ENCODE results near the gene AGAP2.
"Not testable (repeated sequence)": the region's sequence is repeated elsewhere in the genome, so short reads cannot be mapped to it uniquely, and the experiment has no call there.

Gene AGAP2

DNA sequence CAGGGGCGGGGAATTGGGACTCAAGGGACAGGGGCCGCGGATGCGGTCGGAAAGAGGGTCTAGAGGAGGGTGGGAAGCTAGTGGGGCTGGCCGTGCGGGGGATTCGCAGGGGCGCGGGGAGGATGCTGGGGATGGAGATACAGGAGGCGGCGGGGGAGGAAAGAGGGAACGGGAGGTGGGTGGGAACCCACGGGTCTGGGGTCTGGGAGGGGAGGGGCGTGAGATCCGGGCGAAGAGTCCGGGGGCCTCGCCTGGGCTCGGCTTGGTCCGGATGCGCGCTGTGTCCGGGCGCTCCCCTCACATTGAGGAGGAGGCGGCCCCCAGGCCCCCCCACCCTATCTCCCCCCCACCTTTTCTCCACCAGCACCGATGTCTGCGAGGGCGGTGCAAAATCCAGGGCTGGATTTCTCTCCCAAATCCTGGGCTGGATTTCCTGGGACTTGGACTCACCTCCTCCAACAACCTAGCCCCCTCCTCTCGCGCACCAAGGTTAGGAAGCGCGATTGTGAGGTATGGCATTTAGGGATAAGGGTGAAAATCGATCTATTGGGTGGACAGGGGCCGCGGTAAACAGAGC lies at the start of gene AGAP2:
Gene AGAP2 (minus strand): TSS at position 82 of the 577 bp plus-strand sequence. CDS start 496 bp downstream, outside the sequence.
- DNase-seq = peak; percentile 52

DNA sequence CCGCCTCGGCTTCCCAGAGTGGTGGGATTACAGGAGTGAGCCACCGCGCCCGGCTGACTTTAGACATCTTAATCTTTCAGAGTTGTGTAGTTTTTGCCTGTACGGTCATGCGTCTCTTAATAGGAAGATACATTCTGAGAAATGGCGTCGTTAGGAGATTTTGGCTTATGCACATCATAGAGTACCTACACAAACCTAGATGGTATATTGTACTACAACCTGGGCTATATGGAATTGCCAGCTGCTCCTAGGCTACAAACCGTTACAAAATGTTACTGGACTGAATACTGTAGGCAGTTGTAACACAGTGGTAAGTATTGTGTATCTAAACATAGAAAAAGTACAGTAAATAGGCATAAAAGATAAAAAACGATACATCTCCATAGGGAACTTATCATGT lies 45.3 kb upstream of the AGAP2 start:
- DNase-seq = no peak

DNA sequence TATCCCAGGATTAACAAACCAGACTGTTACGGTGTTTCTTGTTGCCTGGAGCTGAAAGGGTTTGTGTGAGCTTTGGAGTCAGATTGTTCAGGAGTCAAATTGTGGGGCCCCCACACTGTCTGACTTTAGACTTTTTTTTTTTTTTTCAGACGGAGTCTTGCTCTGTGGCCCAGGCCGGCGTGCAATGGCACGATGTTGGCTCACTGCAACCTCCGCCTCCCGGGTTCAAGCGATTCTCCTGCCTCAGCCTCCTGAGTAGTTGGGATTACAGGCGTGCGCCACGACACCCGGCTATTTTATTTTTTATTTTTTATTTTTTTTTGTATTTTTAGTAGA lies 44.9 kb upstream of the AGAP2 start:
- no peak for DNase-seq

DNA sequence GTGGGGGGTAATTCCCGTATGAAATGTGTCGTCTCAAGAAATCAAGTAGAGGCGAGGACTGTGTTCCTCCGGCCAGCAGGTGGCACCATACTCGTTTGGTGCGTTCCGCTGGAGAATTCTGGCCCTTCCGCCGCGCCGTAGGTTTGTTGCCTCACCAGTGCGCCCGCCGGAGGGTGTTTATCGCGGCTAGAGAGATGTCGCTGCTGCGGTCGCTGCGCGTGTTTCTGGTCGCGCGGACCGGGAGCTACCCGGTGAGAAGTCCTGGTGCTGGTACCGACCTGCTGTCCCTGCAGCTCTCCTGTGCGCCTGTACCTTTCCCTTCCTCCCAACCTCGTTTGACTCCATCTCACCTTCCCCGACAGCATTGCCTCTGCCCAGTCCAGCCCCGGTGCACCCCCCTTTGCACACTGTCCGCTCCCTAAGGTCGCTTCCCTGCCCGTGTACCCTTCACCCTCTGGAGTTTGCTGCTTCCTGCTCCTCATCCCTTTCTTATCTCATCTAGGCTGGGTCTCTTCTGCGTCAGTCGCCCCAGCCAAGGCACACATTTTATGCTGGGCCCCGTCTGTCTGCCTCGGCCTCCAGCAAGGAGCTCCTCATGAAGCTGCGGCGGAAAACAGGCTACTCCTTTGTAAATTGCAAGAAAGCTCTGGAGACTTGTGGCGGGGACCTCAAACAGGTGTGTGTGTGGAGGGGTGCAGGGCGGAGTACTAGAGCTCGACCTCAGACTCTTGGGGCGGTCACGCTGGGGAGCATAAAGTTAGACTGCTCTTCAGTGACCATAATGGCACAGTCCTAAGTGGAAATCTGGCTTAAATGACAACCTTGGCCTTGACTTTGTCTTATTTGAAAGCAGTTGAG lies 44.3 kb upstream of the AGAP2 start, which contains the start of gene TSFM:
Gene TSFM (plus strand): TSS at position 180 of the 858 bp plus-strand sequence. CDS start 15 bp downstream, at position 195.
- DNase-seq = peak; percentile 92

DNA sequence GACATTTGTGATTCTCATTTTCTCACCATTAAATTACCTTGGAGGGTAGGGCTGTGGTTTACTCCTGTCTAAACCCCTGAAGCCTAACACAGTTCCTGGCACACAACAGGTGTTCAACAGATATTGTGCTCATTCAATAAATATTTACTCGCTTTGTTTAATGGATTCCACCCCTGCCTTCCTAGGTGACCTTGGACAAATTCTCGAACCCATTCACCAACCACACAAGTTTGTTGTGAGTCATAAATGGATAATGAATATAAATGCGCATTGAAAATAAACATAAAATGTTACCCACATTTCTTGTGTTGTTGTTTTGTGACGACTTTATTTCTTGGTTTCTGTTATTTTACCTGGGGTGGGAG lies 43.7 kb upstream of the AGAP2 start:
- DNase-seq = no peak

DNA sequence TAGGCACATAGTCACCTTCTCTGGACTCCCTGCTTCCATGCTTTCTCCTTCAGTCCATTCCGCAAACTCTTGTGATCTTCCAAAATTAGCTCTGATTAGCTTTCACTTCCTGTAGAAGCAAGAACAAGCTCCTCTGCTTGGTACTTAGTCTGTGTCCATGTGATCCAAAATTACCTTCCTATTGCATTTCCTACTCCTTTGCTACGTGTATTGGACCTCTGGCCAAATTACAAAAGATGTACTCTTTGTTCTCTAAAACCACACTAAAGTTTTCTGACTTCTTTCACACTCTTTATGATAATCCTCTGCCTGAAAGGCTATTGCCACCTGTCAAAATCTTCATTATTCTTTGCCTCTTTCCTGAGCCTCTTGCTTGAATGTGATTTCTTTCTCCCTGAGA lies 43.3 kb upstream of the AGAP2 start:
- DNase-seq = no peak

DNA sequence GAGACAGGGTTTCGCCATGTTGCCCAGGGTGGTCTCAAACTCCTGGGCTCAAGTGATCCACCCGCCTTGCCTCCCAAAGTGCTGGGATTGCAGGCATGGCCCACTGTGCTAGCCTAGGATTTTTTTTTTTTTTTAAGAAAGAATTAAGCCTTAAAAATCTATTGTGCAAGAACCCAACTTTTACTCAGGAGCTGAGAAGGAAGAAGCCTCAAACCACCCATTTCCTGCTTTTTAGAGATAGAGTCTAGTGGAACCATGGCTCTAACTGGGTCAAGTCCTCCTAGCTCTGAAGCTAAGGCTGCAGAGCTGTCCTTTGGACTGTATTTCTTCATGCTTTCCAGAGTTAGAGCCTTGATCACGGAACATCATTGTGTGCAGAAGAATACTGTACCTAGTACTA lies 42.7 kb upstream of the AGAP2 start:
- no peak for DNase-seq

DNA sequence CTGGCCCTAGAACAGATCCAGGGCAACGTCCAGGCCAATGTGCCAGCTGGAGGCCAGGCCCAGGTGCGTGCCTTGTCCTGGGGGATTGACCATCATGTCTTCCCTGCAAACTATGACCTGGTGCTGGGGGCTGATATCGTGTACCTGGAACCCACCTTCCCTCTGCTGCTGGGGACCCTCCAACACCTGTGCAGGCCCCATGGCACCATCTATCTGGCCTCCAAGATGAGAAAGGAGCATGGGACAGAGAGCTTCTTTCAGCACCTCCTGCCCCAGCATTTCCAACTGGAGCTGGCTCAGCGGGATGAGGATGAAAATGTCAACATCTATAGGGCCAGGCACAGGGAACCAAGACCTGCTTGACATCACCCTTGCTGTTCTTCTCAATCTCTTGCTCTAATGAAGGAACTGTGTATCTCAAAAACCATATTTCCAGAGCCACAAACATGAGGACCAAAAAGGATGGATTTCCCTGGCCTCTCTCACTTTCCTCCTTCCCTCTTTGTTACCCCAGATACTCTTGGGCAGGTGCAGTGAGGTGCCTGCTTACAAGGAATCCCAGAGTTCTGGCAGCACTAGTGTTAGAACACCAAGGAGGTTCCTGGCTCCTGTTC lies 41.8 kb upstream of the AGAP2 start:
- no peak for DNase-seq

DNA sequence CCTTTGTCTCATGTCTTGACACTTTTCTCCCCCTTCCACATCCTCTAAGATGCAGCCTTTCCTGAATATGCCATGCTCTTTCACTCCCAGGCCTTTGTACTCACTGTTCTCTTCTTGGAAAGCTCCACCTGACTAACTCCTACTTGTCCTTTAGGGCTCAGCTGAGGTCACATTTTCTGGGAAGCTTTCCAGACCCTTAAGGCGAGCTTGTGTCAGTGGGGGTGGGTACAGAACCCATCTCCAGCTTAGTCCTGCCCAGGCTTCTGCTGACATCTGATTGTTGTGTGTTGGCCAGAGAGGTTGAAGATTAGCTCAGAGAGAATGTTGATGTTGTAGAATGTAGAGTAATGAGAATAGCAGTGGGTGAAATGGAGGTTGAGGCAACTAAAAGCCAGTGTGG lies 41.2 kb upstream of the AGAP2 start:
- no peak for DNase-seq

DNA sequence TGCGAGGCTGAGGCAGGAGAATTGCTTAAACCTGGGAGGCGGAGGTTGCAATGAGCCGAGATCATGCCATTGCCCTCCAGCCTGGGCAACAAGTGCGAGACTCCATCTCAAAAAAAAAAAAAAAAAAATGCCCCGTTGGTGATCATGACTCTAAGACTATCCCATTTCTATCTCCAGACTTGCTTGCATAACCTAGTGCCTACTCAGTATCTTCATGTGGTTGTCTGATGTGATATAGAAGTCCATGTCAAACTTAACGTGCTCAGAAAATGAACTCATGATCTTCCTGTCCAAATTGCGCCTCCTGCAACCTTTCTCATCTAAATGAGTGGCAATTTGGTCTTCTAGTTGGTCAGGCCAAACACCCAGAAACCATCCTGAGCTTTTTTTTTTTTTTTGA lies 39.4 kb upstream of the AGAP2 start:
- DNase-seq = no peak

DNA sequence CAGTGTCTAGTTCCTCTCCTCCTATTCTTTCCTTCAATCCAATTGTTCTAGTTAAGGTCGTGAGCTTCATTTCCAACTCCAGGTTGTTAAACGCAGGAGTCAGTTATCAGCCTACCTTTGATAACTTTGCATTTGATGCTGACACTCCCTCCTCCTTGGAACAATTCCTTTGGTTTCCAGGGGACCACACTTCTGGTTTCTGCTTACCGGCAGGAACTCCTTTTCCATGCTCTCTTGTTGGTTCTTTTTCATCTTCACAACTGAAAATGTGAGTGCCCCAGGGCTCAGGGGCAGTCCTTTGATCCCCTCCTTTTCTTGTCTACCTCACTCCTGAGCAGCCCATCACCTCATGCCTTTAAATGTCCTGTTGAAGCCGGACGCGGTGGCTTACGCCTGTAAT lies 38.8 kb upstream of the AGAP2 start:
- no peak for DNase-seq

DNA sequence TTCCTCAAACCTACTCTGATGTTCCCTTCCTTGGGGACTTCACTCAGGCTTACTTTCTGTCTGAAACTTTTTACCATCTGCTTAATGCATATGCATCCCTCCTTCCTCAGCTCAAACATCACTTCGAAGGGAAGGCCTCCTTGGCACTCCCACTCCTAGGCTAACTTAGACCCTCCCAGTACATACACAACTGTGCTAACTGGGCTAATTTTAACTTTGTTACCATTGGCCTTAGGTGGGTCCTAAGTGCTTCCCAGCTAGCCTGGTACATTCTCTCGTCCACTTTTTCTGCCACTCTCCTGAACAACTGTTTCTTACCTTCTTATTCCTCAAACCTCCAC lies 37.7 kb upstream of the AGAP2 start:
- no peak for DNase-seq

DNA sequence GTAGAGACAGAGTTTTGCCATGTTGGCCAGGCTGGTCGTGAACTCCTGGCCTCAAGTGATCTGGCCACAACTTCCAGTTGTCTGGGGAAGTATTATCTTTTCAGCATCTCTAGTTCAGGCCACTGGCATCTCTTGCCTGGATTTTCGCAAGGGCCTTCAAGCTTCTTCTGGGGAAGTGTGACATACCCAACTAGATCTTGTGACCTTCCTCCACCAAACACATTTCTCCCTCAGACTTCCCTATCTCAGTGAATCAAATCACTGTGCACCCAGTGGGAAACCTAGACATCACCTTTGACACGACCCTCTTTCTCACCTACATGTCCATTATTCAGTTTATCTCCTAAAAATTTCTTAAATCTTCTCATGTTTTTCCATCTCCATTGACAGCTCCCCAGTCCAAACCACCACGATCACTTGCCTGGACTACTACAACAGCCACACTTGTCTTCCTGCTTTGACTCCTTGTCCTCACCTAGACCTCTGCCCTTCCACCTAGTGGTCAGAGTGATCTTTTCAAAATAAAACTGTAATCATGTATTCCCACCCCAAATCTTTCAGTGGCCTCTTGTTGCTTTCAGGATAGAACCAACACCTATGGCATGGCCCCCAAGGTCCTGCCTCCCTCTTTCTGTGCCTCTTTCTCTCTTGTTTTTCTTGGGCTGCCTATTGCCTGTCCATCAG lies 37.2 kb upstream of the AGAP2 start:
- DNase-seq = no peak

DNA sequence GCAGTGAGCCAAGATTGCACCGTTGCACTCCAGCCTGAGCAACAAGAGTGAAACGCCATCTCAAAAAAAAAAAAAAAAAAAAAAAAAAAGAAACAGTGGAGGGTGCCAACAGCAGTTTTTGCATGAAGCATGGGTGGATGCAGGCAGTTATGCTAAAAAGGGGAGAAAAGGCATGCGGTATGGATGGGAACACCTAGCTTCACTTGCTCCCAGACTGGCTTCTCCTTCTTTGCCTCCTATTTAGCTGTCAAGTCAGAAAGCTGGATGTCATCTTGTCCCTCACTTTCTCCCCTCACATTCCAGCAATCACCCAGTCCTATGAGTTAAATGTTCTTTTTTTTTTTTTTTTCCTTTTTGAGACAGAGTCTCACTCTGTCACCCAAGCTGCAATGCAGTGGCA lies 36.5 kb upstream of the AGAP2 start:
- no peak for DNase-seq

DNA sequence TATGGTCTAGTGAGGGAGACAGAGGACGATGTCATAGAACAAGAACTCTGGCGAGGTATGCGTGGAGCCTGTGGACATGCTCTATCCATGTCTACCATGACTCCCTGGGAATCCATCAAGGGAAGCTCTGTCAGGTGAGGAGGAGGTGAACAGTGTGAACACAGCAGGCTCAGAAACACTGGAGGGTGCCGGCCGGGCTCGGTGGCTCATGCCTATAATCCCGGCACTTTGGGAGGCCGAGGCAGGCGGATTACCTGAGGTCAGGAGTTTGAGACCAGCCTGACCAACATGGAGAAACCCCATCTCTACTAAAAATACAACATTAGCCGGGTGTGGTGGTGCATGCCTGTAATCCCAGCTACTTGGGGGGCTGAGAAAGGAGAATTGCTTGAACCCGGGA lies 36.1 kb upstream of the AGAP2 start:
- not testable (repeated sequence) for DNase-seq

DNA sequence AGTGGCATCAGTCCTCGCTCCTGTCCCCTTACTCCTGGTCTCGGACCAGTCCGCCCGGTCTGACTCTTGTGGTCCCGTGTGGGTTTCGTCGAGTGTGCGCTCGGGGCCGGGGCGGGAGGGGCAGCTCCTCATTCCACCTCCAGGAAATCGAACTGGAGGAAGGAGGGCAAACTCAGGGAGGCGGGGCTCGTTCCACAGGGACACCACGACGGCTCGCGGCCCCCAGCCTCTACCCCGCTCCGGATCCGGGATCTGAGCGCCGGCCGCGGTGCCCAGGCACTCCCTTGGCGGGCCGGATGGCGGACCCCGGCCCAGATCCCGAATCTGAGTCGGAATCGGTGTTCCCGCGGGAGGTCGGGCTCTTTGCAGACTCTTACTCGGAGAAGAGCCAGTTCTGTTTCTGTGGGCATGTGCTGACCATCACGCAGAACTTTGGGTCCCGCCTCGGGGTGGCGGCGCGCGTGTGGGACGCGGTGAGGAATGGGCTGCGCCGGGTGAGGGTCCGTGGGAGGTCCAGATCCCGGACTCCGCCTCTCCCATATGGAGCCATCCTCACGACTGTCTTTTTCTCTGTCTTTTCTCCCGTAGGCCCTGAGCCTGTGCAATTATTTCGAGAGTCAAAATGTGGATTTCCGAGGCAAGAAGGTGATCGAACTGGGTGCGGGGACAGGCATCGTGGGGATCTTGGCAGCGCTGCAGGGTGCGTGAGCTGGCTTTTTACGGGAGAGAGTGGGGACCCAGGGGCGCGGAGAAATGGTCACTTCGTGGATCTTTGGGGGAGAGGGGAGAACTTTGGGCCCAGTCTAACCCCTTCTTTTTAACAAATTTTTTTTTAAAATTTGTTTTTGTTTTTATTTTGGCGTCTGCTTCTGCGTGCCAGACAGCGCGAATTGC lies 34.1 kb upstream of the AGAP2 start, which contains the start of gene EEF1AKMT3:
Gene EEF1AKMT3 (plus strand): TSS at position 186 of the 894 bp plus-strand sequence. CDS start 111 bp downstream, at position 297.
- peak; percentile 72 for DNase-seq

DNA sequence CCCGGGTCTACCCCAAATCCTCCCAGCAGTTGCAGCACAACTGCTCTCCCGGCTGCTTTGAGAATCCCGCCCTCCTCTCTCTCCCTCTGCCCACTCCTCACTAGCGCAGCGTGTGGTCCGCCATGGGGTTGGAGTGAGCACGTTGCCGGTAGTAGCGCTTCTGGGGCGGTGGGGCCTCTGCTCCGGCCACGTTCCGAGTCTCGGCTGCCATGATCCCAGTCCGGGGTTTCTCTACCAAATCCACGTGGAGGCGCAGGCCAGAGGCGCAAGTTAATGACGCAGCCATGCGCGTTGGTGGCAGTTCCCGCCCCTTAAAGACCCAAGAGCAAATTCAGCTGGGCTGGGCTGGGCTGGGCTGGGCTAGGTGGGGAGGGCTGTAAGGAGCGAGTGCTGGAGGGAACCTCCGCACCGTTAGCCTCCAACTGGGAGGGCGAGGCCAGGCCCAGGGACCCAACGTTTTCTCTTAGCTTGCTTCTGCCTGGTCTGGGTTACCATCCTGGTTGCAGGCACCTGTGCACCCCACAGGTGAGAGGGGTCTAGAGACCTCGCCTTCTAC lies 33.4 kb upstream of the AGAP2 start, which contains the start of gene METTL1:
Gene METTL1 (minus strand): TSS at position 233 of the 556 bp plus-strand sequence. CDS start 22 bp downstream, at position 211.
- peak; percentile 95 for DNase-seq

DNA sequence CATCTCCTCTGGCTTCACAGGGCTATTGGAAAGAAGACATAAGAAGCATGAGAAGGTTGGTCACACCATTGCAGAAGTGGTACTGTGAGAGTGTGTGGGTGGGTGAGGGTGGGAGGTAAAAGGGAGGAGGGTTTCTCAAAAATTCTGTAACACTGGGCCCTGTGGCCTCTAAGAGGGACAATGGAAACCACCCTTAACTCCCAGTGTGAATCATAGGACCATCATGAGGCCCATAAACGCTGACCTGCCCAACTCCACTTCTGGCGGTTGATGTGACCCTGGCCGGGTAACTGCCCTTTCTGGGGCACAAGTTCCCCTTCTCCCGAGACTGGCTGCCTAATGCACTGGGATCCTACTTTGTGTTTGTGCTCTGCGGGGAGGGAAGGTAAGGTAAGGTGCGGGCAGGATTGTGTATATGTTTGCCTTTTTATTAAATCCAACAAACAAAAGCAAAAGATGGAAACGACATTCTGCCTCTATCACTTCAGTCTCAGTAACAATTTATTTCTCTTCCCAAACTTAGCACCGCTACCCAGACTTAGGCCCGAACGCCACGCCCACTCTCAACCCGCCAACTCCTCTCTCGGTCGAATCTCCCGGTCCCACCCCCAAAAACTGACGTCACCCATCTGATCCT lies 32.8 kb upstream of the AGAP2 start:
- peak; percentile 88 for DNase-seq

DNA sequence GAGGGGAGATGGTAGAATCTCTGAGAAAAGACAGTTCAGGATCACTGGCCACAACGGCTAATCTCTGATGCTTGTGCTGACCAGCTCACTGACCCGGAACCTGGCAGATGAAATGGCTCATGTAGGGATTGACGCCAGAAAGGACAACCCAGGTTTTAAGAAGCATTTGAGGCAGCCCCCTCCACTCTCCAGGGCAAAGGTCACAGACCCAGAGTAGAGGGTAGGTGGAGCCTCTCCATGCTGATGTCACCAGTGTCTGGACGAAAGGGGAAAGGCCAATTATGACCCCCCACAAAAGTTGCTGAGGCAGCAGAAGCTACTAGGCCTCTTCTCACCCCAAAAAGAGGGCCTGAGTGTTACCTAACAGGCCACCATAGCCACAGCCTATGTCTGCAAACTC lies 32.2 kb upstream of the AGAP2 start:
- no peak for DNase-seq

DNA sequence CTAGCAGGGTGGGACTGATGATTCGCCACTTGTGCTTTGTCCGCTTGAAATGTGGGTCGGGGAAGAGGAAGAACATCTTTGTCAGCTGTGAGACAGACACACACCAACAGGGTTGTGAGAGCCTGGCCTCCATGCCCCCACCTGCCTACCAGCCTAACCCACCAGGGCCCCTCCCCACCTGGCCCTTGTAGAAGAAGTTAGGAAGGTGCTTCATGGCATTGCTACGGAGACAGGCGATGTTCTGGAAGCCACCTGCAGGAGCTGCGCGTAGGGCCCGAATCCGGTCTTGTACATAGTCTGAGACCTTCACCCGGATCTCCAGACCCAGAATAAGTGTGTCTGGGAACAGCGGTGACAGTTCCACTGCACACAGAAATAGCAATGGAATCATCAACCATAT lies 31.1 kb upstream of the AGAP2 start:
- DNase-seq = no peak

DNA sequence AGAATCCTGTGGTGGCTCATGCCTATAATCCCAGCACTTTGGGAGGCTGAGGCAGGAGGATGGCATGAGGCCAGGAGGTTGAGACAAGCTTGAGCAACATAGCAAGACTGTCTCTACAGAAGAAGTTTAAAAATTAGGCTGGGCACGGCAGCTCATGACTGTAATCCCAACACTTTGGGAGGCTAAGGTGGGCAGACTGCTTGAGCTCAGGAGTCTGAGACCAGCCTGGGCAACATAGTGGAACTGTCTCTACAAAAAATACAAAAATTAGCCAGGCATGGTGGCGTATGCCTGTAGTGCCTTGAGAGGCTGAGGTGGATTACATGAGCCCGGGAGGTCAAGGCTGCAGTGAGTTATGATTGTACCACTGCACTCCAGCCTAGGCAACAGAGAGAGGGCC lies 29.3 kb upstream of the AGAP2 start:
- DNase-seq = no peak

DNA sequence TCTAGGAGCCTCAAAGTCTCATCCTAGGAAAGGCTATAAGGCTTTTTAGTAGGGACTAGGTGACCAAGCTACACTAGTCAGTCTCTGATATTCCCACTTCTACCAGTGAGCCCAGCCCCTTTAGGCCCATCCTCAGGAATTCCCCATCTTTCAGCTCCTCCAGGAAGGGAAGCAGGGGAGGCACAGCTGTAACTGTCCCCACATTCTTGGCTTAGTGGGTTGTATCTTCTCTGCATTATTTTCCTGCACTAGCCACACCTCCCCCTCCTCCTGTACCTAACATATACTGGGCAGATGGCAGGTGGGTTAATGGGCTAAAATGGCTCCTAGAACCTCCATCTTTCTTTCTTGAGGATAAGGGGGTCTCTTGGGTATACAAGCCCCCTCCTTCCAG lies 28.8 kb upstream of the AGAP2 start:
- no peak for DNase-seq

Data from NCI-H146 (cell line).